ENCODE results near the gene NMT2. TPM values are rescaled to one million over a fixed set of nuclear protein-coding genes. Genes with fewer than 3 reads are reported as not detected.

Gene NMT2
- total RNA-seq, 1 experiment from 2014 or later: 44.8 TPM

DNA sequence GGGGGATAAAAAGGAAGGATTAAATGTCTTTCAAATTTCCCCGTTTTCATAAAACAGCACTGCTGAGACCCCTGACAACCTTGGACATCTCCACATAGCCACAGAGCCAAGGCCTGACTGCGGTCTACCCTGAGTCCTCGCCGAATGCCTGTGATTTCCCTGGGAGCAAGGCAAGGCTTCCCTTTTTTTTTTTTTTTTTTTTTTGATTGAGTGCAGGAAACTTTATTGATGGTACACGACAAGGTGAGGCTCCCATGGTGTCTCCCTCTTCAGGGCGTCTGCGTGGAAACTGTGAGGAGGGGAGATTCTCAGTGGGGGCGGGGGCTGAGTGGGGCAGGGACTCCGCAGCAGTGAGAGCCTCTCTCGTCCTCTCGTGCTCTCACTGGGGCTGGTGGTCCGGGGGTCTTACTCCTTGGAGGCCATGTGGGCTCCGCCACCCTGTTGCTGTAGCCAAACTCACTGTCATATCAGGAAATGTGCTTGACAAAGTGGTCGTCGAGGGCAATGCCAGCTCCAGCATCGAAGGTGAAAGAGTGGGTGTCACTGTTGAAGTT lies 75.6 kb downstream of the NMT2 start:
- DNase-seq (ENCODE audit: low read depth): no peak

- no peak for DNase-seq (ENCODE audit: low read depth)
These were observed 77.1 kb downstream of the NMT2 start for GRCh38 chr10:15091418-15091817.

- peak; percentile 75 for DNase-seq (ENCODE audit: low read depth)
These were observed 79.8 kb downstream of the NMT2 start, which contains the start of gene ACBD7 for GRCh38 chr10:15088428-15089261. Gene ACBD7, minus strand, starts transcription at chr10:15088776. Its CDS starts 48 bp downstream, at chr10:15088728.

GRCh38 chr10:15084502-15084922 lies 84.0 kb downstream of the NMT2 start:
- DNase-seq (ENCODE audit: low read depth): peak; percentile 98

GRCh38 chr10:15083674-15084501 lies 84.6 kb downstream of the NMT2 start:
- DNase-seq (ENCODE audit: low read depth): no peak

- DNase-seq (ENCODE audit: low read depth): no peak
These were observed 93.1 kb downstream of the NMT2 start for GRCh38 chr10:15075421-15075820.

GRCh38 chr10:15072358-15072757 lies 96.1 kb downstream of the NMT2 start:
- no peak for DNase-seq (ENCODE audit: low read depth)

GRCh38 chr10:15069230-15069629 lies 99.3 kb downstream of the NMT2 start:
- DNase-seq (ENCODE audit: low read depth): no peak

DNA sequence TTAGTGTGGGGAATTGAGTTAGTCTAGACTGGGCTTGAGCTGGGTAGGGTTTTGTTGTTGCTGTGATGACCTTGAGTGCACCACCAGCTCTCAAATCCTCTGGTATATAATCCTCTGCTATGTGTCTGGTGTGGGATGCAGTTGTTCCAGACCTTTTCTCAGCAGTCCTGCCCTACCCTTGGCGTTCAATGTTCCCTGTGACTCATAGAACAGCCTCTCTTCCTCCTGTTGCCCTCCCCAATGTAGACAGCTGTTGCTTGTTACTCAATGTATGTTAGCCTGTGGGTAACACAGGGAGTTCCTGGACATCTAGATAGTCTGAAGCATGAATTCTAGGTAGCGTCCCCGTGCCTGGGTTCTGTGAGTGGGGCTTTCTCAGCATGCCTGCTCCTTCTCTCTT lies 99.7 kb downstream of the NMT2 start:
- DNase-seq (ENCODE audit: low read depth): peak; percentile 98

DNA sequence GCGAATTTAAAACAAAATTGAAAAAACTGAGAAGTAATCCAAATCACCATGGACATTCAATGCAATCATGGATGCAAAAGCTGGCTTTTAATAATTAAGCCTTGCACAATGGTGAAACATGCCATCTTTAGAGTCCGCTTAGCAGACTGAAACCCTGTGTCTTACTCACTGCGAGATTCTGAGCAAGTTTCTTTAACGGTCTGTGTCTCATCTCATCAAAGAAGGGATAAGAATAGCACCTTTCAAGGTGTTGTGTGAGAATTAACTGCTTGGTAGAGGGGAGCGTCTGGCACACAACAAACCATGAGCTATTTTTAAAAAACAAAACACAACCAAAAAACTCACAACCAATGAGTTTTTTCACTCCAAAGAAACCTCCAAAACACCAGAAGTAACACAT lies 101.3 kb downstream of the NMT2 start:
- no peak for DNase-seq (ENCODE audit: low read depth)

DNA sequence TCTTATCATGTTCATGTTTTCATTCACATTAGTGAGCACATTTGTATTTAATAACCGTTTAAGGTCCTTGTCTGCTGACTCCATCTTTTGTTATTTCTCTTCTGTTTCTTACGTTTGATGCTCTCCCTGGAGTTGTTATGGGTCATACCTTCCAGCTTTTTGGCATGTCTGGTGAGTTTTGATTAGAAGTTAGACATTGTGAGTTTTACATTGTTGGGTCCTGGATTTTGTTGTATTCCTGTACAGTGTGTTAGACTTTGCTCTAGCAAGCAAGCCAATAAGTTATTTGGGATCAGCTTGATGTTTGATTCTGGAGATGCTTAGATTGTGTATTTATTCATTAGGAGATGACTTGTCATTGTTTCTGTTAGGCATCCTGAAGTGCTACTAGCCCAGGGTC lies 107.9 kb downstream of the NMT2 start:
- no peak for DNase-seq (ENCODE audit: low read depth)

GRCh38 chr10:15059914-15060313 lies 108.6 kb downstream of the NMT2 start:
- DNase-seq (ENCODE audit: low read depth): no peak

- no peak for DNase-seq (ENCODE audit: low read depth)
These were observed 109.8 kb downstream of the NMT2 start for GRCh38 chr10:15058689-15059088.

Other genes with a start within 250 kb of the NMT2 start
- gene DCLRE1C, start 214.6 kb downstream of the NMT2 start, total RNA-seq (2014; rRNA removed): 8.8 and 11.5 TPM in 2 replicates
- not detected in 2 replicates for gene MEIG1, start 209.3 kb downstream of the NMT2 start, total RNA-seq (2014; rRNA removed)
- 0.69 and 2.6 TPM in 2 replicates for gene OLAH, start 124.8 kb downstream of the NMT2 start, total RNA-seq (2014; rRNA removed)
- gene ACBD7, start 79.9 kb downstream of the NMT2 start, total RNA-seq (2014; rRNA removed): 2.0 and 2.1 TPM in 2 replicates
- 14.3 and 15.1 TPM in 2 replicates for gene RPP38, start 71.3 kb downstream of the NMT2 start, total RNA-seq (2014; rRNA removed)
- gene FAM171A1, start 202.6 kb upstream of the NMT2 start, total RNA-seq (2014; rRNA removed): 18.7 and 21.4 TPM in 2 replicates

Data from LHCN-M2 (cell line).